Brain microvascular endothelial cell (primary cell): ENCODE measurements around the gene IGIP.
"Not testable (repeated sequence)": the region's sequence is repeated elsewhere in the genome, so short reads cannot be mapped to it uniquely, and the experiment has no call there.

ENCODE experiments used
- DNase-seq: peaks from one replicate; pipeline ENCODE4 v3.0.0-alpha.2; 2020
- H3K27ac ChIP-seq: fragments of 250-450 bp; sonication (Bioruptor Pico); 2 replicates; pipeline ENCODE4 v1.5.1; 2020; ENCODE audit warnings: mild to moderate bottlenecking, moderate library complexity
- H3K27me3 ChIP-seq: fragments of 250-450 bp; sonication (Bioruptor Pico); replicated peaks from 2 replicates; pipeline ENCODE4 v1.5.1; 2020; ENCODE audit warnings: mild to moderate bottlenecking
- H3K36me3 ChIP-seq: fragments of 250-450 bp; sonication (Bioruptor Pico); replicated peaks from 2 replicates; pipeline ENCODE4 v1.5.1; 2020; ENCODE audit warnings: mild to moderate bottlenecking
- H3K4me3 ChIP-seq: 2 replicates; pipeline ENCODE4 v1.5.1; 2011; ENCODE audit warnings: low read depth, mild to moderate bottlenecking, control low read depth, low read length, moderate library complexity
- CTCF ChIP-seq: IDR thresholded peaks from 2 replicates; pipeline ENCODE4 v1.5.1; 2011; ENCODE audit warnings: low read depth, mild to moderate bottlenecking, moderate library complexity, low read length, control low read depth, inconsistent platforms; ENCODE audit errors: missing control alignments
- in situ Hi-C: cut with HindIII; loops from 2 replicates; pipeline ENCODE4 v1.10.0; 2017; ENCODE audit warnings: low sequenced_read_pairs, low pct_ligation_motif_present

IGIP gene

GRCh38 chr5:140151144-140152021 is 25.6 kb downstream of the IGIP start:
- no peaks in the 10 kb centered on the region for H3K36me3 ChIP-seq
- no peak for DNase-seq
- in situ Hi-C loops: no loop called here
- no peaks in the 10 kb centered on the region for H3K27me3 ChIP-seq
- H3K4me3 ChIP-seq: no peak overlapping the region
- H3K27ac ChIP-seq: no peak overlapping the region
- TF ChIP-seq CTCF: no peak

- no peak overlapping the region for H3K4me3 ChIP-seq
- in situ Hi-C loops: no loop called here
- TF ChIP-seq CTCF: no peak
These were observed 26.6 kb downstream of the IGIP start for GRCh38 chr5:140152022-140152999.

GRCh38 chr5:140153255-140153654 is 27.5 kb downstream of the IGIP start:
- TF ChIP-seq CTCF: no peak
- in situ Hi-C loops: no loop called here

More at GRCh38 chr5:140152022-140152999, 26.6 kb downstream of the IGIP start:
- Histone ChIP-seq H3K27ac (no peak overlapping the region), H3K36me3 (no peaks in the 10 kb centered on the region), H3K27me3 (no peaks in the 10 kb centered on the region)
- no peak for DNase-seq

GRCh38 chr5:140153905-140154304 is 28.2 kb downstream of the IGIP start:
- Histone ChIP-seq H3K27me3 (no peaks in the 10 kb centered on the region), H3K4me3 (no peak overlapping the region), H3K27ac (no peak overlapping the region), H3K36me3 (no peaks in the 10 kb centered on the region)
- in situ Hi-C loops: no loop called here
- DNase-seq: no peak
- TF ChIP-seq CTCF: no peak

More at GRCh38 chr5:140153255-140153654, 27.5 kb downstream of the IGIP start:
- Histone ChIP-seq H3K27me3 (no peaks in the 10 kb centered on the region), H3K27ac (no peak overlapping the region), H3K4me3 (no peak overlapping the region), H3K36me3 (no peaks in the 10 kb centered on the region)
- DNase-seq: no peak

- H3K4me3 ChIP-seq, in situ Hi-C loops, H3K36me3 ChIP-seq, H3K27me3 ChIP-seq, DNase-seq, H3K27ac ChIP-seq: not testable (repeated sequence)
These were observed 29.1 kb downstream of the IGIP start for GRCh38 chr5:140154710-140155381.
